ENCODE results near the gene LEUTX.

- TF ChIP-seq EZH2 (IDR thresholded peaks at IDR 0.05; ENCODE audit: borderline replicate concordance, low read depth, low read length, poor library complexity, severe bottlenecking) (no peak), CTCF (conservative IDR thresholded peaks at IDR 0.05; ENCODE audit: low read depth, low read length) (no peak)
Measured at GRCh38 chr19:39811064-39811463, 32.4 kb downstream of the LEUTX start.

Data from A673 (cell line).